SK-N-MC (cell line): ENCODE measurements around the gene ALG14.

Experiments used
- DNase-seq: peaks from one replicate; pipeline ENCODE4 v3.0.0-alpha.2; 2011; ENCODE audit warnings: low read depth, low spot score
- H3K27ac ChIP-seq: fragments of 200-600 bp; sonication (generic); 2 replicates; pipeline ENCODE4 v1.5.1; 2016; ENCODE audit warnings: mixed run types
- H3K36me3 ChIP-seq: fragments of 200-600 bp; sonication (generic); 2 replicates; pipeline ENCODE4 v1.6.1; 2017; ENCODE audit warnings: antibody characterized with exemption, low read length, mixed read lengths; ENCODE audit not compliant: insufficient read depth
- H3K4me3 ChIP-seq: fragments of 200-600 bp; sonication (generic); 2 replicates; pipeline ENCODE4 v1.5.1; 2016
- H3K9ac ChIP-seq: fragments of 200-600 bp; sonication (generic); 2 replicates; pipeline ENCODE4 v1.8.0; 2017; ENCODE audit warnings: mixed run types, mixed read lengths; ENCODE audit not compliant: insufficient read length
- H3K9me3 ChIP-seq: fragments of 200-600 bp; sonication (generic); 2 replicates; pipeline ENCODE4 v1.6.1; 2017; ENCODE audit warnings: low read depth, mild to moderate bottlenecking, antibody characterized with exemption, low read length, moderate library complexity, mixed read lengths
- EZH2 ChIP-seq: fragments of 200-600 bp; sonication (generic); IDR thresholded peaks from one replicate; pipeline ENCODE4 v1.6.1; 2017; ENCODE audit warnings: antibody characterized with exemption
- FOXP2 ChIP-seq: optimal IDR thresholded peaks from 2 replicates; pipeline ENCODE3; 2011; ENCODE audit warnings: mild to moderate bottlenecking, moderate library complexity; ENCODE audit not compliant: insufficient read depth; ENCODE audit errors: extremely low read length, control extremely low read depth
- POLR2AphosphoS5 ChIP-seq: IDR thresholded peaks from 2 replicates; pipeline ENCODE4 v1.6.1; 2012; ENCODE audit warnings: mild to moderate bottlenecking, low read depth, low read length, borderline replicate concordance

Gene ALG14, protein sequence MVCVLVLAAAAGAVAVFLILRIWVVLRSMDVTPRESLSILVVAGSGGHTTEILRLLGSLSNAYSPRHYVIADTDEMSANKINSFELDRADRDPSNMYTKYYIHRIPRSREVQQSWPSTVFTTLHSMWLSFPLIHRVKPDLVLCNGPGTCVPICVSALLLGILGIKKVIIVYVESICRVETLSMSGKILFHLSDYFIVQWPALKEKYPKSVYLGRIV

GRCh38 chr1:95072532-95073419, at the start of gene ALG14:
TSS of gene ALG14 (minus strand) at chr1:95072951. CDS start at chr1:95072898, 53 bp downstream.
- peak within 1 kb of the TSS; percentile 77; the same call in 1 of the 2 replicates for H3K27ac ChIP-seq
- TF ChIP-seq EZH2 (no peak), FOXP2 (peak; percentile 53), POLR2AphosphoS5 (peak; percentile 83)

GRCh38 chr1:95122151-95122697, 49.5 kb upstream of the ALG14 start:
- Histone ChIP-seq H3K36me3 (no peaks in the 10 kb centered on the region), H3K9ac (no peak overlapping the region), H3K4me3 (no peak overlapping the region), H3K9me3 (no peaks in the 10 kb centered on the region), H3K27ac (no peak overlapping the region)
- TF ChIP-seq EZH2: no peak
- DNase-seq: no peak

More at GRCh38 chr1:95072532-95073419, at the start of gene ALG14:
- Histone ChIP-seq H3K36me3 (no peaks in the 10 kb centered on the region), H3K9ac (peak within 1 kb of the TSS; percentile 89), H3K4me3 (peak within 1 kb of the TSS; percentile 90), H3K9me3 (no peaks in the 10 kb centered on the region)
- DNase-seq: peak; percentile 93

DNA sequence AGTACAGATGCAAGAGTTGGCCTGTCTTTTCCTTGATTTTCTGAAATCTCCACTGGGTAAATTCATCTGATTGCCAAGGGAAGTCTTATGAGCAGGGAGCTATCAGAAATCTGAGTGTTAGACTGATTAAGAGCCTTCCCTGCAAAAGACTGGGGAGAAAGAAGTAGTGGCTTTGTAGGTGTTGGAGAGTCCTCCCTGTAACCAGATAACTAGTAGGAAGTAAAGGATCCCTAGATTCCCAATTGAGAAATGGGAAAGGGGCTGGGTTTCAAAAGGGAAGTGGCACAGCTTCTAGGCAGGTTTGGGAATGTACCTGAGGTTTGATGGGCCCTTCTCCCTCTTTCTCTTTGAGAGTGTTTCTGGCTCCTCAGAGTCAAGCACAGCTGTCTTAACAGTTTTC, 46.5 kb upstream of the ALG14 start:
- no peak for TF ChIP-seq EZH2
- no peak for TF ChIP-seq POLR2AphosphoS5
- no peak for TF ChIP-seq FOXP2
- no peak overlapping the region for H3K9ac ChIP-seq
- no peaks in the 10 kb centered on the region for H3K9me3 ChIP-seq
- H3K4me3 ChIP-seq: no peak overlapping the region
- H3K27ac ChIP-seq: no peak overlapping the region
- DNase-seq: no peak
- no peaks in the 10 kb centered on the region for H3K36me3 ChIP-seq

DNA sequence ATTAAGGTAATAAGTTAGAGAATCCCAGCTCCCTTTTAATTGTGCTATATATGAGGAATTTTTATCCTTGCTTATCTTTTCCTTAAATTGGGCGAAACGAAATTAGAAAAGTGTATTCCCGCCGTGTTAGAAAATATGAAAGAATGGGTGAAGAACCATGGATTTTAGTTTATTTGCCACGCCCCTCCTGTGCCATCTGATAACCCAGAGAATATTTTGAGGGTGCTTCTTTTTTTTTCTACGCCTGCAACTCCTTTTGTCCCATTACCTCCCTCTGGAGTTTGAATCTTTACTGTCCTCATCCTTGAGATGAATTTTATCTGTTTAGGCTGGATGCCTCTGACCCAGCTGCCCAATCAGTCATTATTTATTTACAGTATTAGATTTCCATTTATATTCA, 46.0 kb upstream of the ALG14 start:
- DNase-seq: no peak
- Histone ChIP-seq H3K27ac (no peak overlapping the region), H3K36me3 (no peaks in the 10 kb centered on the region), H3K9ac (no peak overlapping the region), H3K9me3 (no peaks in the 10 kb centered on the region), H3K4me3 (no peak overlapping the region)
- TF ChIP-seq EZH2: no peak
- TF ChIP-seq FOXP2: no peak
- no peak for TF ChIP-seq POLR2AphosphoS5

GRCh38 chr1:95118067-95118499, 45.3 kb upstream of the ALG14 start:
- no peak for DNase-seq
- Histone ChIP-seq H3K9ac (no peak overlapping the region), H3K27ac (no peak overlapping the region), H3K4me3 (peak overlapping the region; percentile 88), H3K36me3 (no peaks in the 10 kb centered on the region), H3K9me3 (no peaks in the 10 kb centered on the region)
- TF ChIP-seq FOXP2 (no peak), EZH2 (no peak), POLR2AphosphoS5 (no peak)

DNA sequence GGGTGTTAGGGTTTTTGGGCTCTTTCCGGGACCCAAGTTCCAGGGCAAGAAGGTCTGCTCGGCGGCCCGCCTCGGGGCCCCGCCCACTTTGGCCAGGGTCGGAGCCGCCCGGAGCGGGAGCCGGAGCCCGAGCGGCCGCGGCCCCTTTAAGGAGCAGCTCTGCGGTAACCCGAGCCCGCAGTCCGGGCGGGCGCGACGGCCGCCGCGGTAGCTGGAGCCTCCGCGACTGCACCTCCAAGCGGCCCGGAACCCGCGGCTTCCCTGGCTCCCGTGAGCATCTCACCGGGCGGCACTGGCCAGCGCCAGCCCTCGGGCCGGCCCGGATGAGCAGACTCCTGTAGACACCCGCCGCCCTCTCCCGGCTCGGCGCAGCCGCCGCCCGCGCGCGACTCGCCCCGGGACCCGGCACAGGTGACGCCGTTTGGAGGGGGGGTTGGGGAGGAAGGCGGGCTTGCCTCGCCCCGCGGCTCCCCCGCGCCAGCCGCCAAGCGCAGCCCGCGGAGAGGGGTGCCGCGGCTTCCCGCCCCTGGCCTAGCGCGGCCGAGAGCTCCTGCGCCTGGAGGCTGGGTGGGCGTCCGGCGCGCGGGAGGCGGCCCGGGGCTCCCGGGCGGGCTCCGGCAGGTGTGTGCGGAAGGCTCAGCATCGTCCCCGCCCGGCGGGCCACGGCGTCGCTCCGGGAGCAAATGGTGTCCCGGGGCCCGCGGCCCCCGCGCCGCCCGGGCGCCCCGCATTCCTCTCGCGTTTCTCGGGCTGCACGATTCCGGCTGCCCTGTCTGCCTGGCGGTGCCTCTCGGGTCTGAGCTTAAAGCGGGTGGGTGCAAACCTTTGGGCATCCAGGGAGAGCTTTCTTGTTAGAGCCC, 44.7 kb upstream of the ALG14 start, which contains the start of gene TLCD4:
TSS of gene TLCD4 (plus strand) at position 149 of the 860 bp plus-strand sequence. CDS start 26,547 bp downstream, outside the sequence.
- Histone ChIP-seq H3K9me3 (no peaks in the 10 kb centered on the region), H3K9ac (peak within 1 kb of the TSS; percentile 65), H3K36me3 (no peaks in the 10 kb centered on the region), H3K27ac (no peak within 1 kb of the TSS), H3K4me3 (peak within 1 kb of the TSS; percentile 88)
- TF ChIP-seq POLR2AphosphoS5: no peak
- TF ChIP-seq EZH2: no peak
- no peak for TF ChIP-seq FOXP2
- DNase-seq: no peak

- peak overlapping the region; percentile 65 for H3K9ac ChIP-seq
- no peak for DNase-seq
- peak overlapping the region; percentile 88 for H3K4me3 ChIP-seq
- TF ChIP-seq FOXP2 (no peak), EZH2 (no peak), POLR2AphosphoS5 (no peak)
- H3K27ac ChIP-seq: no peak overlapping the region
- no peaks in the 10 kb centered on the region for H3K9me3 ChIP-seq
- no peaks in the 10 kb centered on the region for H3K36me3 ChIP-seq
These were observed 43.9 kb upstream of the ALG14 start for GRCh38 chr1:95116580-95117206.
